Fibroblast of the aortic adventitia (primary cell): ENCODE measurements around the gene FRMD5. TPM values are rescaled to one million over a fixed set of nuclear protein-coding genes. Genes with fewer than 3 reads are reported as not detected.

Source experiments
- DNase-seq: peaks from one replicate; pipeline ENCODE4 v3.0.0-alpha.2; 2010; ENCODE audit warnings: low read depth
- H3K4me3 ChIP-seq: 2 replicates; pipeline ENCODE4 v1.5.1; 2011; ENCODE audit warnings: low read depth, mild to moderate bottlenecking, control low read depth, low read length, moderate library complexity
- total RNA-seq: library from RNA; depleted of rRNA; stranded (reverse); fragments of >200 nt; gene quantifications from 2 replicates; pipeline ENCODE4 v1.2.3, GENCODE V29; 2012; ENCODE audit warnings: low replicate concordance
- TF ChIP-seq, protein P1 (sequence below): IDR thresholded peaks from 2 replicates; pipeline ENCODE4 v1.5.1; 2011; ENCODE audit warnings: mild to moderate bottlenecking, low read length, control low read depth, inconsistent platforms; ENCODE audit not compliant: insufficient read depth

FRMD5 gene
- total RNA-seq, 1 donor = 16.3 TPM

DNA sequence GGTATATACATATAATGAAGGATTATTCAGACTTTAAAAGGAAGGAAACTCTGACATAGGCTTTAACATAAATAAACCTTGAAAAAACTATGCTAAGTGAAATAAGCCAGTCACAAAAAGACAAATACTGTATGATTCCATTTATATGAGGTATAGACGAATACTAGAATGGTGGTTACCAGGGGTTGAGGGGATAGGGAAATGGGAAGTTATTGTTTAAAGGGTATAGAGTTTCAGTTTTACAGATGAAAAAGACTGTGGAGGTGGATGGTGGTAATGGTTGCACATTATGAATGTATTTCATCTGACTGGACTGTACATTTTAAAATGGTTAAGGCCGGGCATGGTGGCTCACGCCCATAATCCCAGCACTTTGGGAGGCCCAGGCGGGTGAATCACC, 41.7 kb downstream of the FRMD5 start:
- H3K4me3 ChIP-seq = no peak overlapping the region
- DNase-seq = no peak
- TF ChIP-seq, protein P1, sequence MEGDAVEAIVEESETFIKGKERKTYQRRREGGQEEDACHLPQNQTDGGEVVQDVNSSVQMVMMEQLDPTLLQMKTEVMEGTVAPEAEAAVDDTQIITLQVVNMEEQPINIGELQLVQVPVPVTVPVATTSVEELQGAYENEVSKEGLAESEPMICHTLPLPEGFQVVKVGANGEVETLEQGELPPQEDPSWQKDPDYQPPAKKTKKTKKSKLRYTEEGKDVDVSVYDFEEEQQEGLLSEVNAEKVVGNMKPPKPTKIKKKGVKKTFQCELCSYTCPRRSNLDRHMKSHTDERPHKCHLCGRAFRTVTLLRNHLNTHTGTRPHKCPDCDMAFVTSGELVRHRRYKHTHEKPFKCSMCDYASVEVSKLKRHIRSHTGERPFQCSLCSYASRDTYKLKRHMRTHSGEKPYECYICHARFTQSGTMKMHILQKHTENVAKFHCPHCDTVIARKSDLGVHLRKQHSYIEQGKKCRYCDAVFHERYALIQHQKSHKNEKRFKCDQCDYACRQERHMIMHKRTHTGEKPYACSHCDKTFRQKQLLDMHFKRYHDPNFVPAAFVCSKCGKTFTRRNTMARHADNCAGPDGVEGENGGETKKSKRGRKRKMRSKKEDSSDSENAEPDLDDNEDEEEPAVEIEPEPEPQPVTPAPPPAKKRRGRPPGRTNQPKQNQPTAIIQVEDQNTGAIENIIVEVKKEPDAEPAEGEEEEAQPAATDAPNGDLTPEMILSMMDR = no peak

DNA sequence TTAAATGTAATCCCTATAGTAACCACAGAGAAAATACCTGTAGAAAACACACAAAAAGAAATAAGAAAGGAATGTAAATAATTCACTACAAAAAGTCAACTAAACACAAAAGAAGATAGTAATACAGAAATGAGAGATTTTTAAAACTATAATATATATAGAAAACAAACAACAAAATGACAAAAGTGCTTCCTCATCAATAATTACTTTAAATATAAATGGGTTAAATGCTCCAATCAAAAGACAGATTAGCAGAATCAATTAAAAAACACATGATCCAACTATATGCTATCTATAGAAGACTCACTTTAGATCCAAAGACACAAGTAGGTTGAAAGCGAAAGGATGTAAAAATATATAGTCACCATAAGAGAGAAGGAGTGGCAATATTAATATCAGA, 45.8 kb downstream of the FRMD5 start:
- no peak for DNase-seq
- H3K4me3 ChIP-seq = no peak overlapping the region
- TF ChIP-seq, protein P1 = no peak

DNA sequence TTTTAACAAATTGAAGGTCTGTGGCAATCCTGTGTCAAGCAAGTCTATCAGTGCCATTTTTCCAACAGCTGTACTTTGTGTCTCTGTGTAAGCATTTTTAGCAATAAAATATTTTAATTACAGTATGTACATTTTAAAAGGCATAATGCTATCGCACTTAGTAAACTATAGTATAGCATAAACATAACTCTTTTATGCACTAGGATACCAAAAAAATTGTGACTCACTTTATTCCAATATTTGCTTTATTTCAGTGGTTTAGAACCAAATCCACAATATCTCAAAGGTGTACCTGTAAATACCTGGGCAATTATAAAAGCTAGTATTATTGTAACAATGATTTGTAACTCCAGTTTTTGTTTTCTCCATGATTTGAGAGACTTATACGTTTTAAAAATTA, 46.5 kb downstream of the FRMD5 start:
- no peak for DNase-seq
- TF ChIP-seq, protein P1 = no peak
- H3K4me3 ChIP-seq = no peak overlapping the region

DNA sequence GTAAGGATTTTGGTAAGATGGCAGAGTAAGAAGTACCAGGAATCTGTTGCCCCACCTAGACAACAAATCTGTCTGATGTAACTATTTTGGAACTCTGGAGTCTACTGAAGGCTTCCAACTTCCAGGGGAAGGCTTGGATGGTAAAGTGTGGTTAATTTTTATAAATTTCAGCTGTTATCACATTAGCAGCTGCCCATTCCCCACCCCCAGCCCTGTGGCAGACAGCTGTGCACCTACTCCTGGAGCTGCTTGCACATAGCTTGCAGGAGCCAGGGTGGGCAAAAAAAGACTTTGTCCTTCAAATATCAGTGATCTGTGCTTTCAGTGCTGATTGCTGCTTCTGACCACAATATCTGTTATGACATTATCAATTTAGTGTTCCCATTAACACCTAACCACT, 47.4 kb downstream of the FRMD5 start:
- H3K4me3 ChIP-seq = no peak overlapping the region
- TF ChIP-seq, protein P1 = no peak
- DNase-seq = no peak

DNA sequence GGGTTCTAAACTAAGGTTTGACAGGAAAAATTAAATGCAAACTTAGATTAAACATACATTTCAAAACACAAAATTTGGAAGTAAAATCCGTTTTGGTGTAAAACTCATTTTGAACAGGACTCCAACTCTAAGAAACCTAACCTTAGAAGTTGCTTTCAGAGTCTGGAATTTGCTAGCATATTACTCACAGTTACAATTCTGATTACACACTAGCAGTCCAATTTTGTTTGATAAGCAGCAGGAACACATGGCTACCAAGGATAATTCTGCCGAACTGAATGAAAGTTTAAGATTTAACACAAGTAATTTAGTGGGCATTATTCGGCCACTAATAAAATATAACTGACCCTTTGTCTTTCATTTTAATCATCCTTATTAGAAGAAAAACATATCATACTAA, 49.6 kb downstream of the FRMD5 start:
- TF ChIP-seq, protein P1 = no peak
- DNase-seq = peak; percentile 57

DNA sequence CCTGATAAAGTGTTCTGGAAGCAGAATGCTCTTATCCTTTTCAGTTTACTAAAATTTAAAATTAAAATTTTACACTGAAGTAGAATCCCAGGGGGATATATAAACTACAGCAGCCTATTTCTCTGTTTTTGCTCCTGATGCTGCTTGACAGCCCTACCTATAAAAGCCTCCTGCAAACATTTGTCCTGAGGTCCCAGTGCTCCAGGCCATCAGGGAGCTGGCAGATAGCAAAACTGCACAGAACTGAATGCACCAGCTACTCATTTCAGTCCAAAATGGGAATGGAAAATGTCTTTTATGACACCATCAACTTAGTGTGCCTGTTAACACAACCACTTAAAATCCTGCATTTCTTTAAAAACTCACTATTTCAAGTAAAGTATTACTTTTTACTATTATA, 50.1 kb downstream of the FRMD5 start:
- no peak for DNase-seq
- H3K4me3 ChIP-seq = no peak overlapping the region
- TF ChIP-seq, protein P1 = no peak

More for the DNA sequence above, 49.6 kb downstream of the FRMD5 start:
- no peak overlapping the region for H3K4me3 ChIP-seq

DNA sequence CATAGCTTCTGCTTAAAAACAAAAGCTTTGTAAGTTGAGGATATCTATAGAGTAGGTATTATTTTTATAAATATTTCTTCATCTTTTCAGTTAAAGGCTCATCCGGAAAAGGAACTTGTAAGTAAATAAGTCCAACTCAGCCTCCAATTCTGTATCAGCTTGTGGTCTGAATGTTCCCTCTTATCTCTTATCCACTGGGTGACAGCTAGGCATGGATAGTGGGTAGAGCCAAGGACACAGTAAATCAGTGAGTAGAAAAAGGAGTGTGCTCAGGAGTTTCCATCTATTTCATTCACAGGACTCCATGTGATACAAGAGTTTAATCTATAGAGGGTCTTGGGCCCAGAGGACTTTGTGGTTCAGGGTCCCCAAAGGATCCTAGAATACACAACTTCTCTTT, 50.9 kb downstream of the FRMD5 start:
- DNase-seq = no peak
- TF ChIP-seq, protein P1 = no peak
- no peak overlapping the region for H3K4me3 ChIP-seq
